Measurements from ENCODE around the gene TFB1M.
"Not testable (repeated sequence)": the region's sequence is repeated elsewhere in the genome, so short reads cannot be mapped to it uniquely, and the experiment has no call there.

Gene TFB1M

GRCh38 chr6:155329460-155330132 is 15.3 kb upstream of the TFB1M start:
- no peak for DNase-seq

GRCh38 chr6:155328539-155329459 is 14.5 kb upstream of the TFB1M start:
- peak; percentile 75 for DNase-seq

- DNase-seq = no peak
Observed at GRCh38 chr6:155328074-155328538, 13.8 kb upstream of the TFB1M start.

GRCh38 chr6:155327326-155328073 is 13.2 kb upstream of the TFB1M start:
- DNase-seq = peak; percentile 70

GRCh38 chr6:155325700-155326516 is 11.6 kb upstream of the TFB1M start:
- DNase-seq = peak; percentile 13

- DNase-seq = no peak
Observed at GRCh38 chr6:155324993-155325392, 10.7 kb upstream of the TFB1M start.

GRCh38 chr6:155324172-155324571 is 9.9 kb upstream of the TFB1M start:
- no peak for DNase-seq

GRCh38 chr6:155319902-155320301 is 5.6 kb upstream of the TFB1M start:
- DNase-seq = no peak

- no peak for DNase-seq
Observed at GRCh38 chr6:155317186-155317585, 2.9 kb upstream of the TFB1M start.

- DNase-seq = no peak
Observed at GRCh38 chr6:155316419-155316818, 2.1 kb upstream of the TFB1M start.

GRCh38 chr6:155315516-155315871 is 1.2 kb upstream of the TFB1M start:
- no peak for DNase-seq

GRCh38 chr6:155314773-155315515 is 660 bp upstream of the TFB1M start:
- peak; percentile 75 for DNase-seq

GRCh38 chr6:155313602-155314091 is 637 bp downstream of the TFB1M start:
- DNase-seq = peak; percentile 7

GRCh38 chr6:155312950-155313349 is 1.3 kb downstream of the TFB1M start:
- not testable (repeated sequence) for DNase-seq

GRCh38 chr6:155311583-155311982 is 2.7 kb downstream of the TFB1M start:
- no peak for DNase-seq

- DNase-seq = peak; percentile 55
Observed at GRCh38 chr6:155311086-155311485, 3.2 kb downstream of the TFB1M start.

- no peak for DNase-seq
Observed at GRCh38 chr6:155310596-155310995, 3.7 kb downstream of the TFB1M start.

GRCh38 chr6:155309150-155309549 is 5.1 kb downstream of the TFB1M start:
- DNase-seq = no peak

GRCh38 chr6:155306958-155307357 is 7.3 kb downstream of the TFB1M start:
- DNase-seq = no peak

GRCh38 chr6:155303361-155303870 is 10.9 kb downstream of the TFB1M start:
- no peak for DNase-seq

GRCh38 chr6:155301867-155302266 is 12.4 kb downstream of the TFB1M start:
- no peak for DNase-seq

Data from NCI-H345 (cell line).